Amniotic epithelial cell (primary cell): ENCODE data around the gene GOLGA8B.
"Not testable (repeated sequence)": the region's sequence is repeated elsewhere in the genome, so short reads cannot be mapped to it uniquely, and the experiment has no call there.

Experiments
- DNase-seq: peaks from one replicate; pipeline ENCODE4 v3.0.0-alpha.2; 2010; ENCODE audit warnings: low read depth

The GOLGA8B gene

GRCh38 chr15:34597316-34597715 lies 13.9 kb upstream of the GOLGA8B start:
- DNase-seq, result no peak

GRCh38 chr15:34594361-34594760 lies 10.9 kb upstream of the GOLGA8B start:
- DNase-seq, result no peak

GRCh38 chr15:34591306-34591705 lies 7.9 kb upstream of the GOLGA8B start:
- DNase-seq, result no peak

- peak; percentile 86 for DNase-seq
Observed at GRCh38 chr15:34588046-34588674, 4.7 kb upstream of the GOLGA8B start.

- not testable (repeated sequence) for DNase-seq
Observed at GRCh38 chr15:34585966-34586365, 2.5 kb upstream of the GOLGA8B start.

GRCh38 chr15:34584996-34585395 lies 1.5 kb upstream of the GOLGA8B start:
- DNase-seq, result no peak

GRCh38 chr15:34584330-34584668 lies 848 bp upstream of the GOLGA8B start:
- no peak for DNase-seq

- peak; percentile 23 for DNase-seq
Observed at GRCh38 chr15:34582461-34583371, 735 bp downstream of the GOLGA8B start.

GRCh38 chr15:34581687-34582460 lies 1.6 kb downstream of the GOLGA8B start:
- not testable (repeated sequence) for DNase-seq

GRCh38 chr15:34581043-34581365 lies 2.4 kb downstream of the GOLGA8B start:
- DNase-seq, result no peak

GRCh38 chr15:34580251-34581042 lies 3.0 kb downstream of the GOLGA8B start:
- not testable (repeated sequence) for DNase-seq

- no peak for DNase-seq
Observed at GRCh38 chr15:34578283-34578674, 5.2 kb downstream of the GOLGA8B start.

GRCh38 chr15:34577658-34578282 lies 5.7 kb downstream of the GOLGA8B start:
- DNase-seq, result peak; percentile 74

GRCh38 chr15:34575035-34575434 lies 8.4 kb downstream of the GOLGA8B start:
- not testable (repeated sequence) for DNase-seq

GRCh38 chr15:34572921-34573320 lies 10.5 kb downstream of the GOLGA8B start:
- not testable (repeated sequence) for DNase-seq

GRCh38 chr15:34572019-34572641 lies 11.3 kb downstream of the GOLGA8B start:
- not testable (repeated sequence) for DNase-seq

- not testable (repeated sequence) for DNase-seq
Observed at GRCh38 chr15:34569670-34570396, 13.6 kb downstream of the GOLGA8B start.

GRCh38 chr15:34567174-34567573 lies 16.3 kb downstream of the GOLGA8B start:
- not testable (repeated sequence) for DNase-seq

- DNase-seq, result not testable (repeated sequence)
Observed at GRCh38 chr15:34564711-34565110, 18.7 kb downstream of the GOLGA8B start.

- DNase-seq, result not testable (repeated sequence)
Observed at GRCh38 chr15:34560814-34561213, 22.6 kb downstream of the GOLGA8B start.
